SU-DHL-6 (cell line): ENCODE results near the gene RBFOX2.

Experiments used
- H2AFZ ChIP-seq: fragments of 200-600 bp; sonication (generic); 2 replicates; pipeline ENCODE4 v1.6.1; 2014; ENCODE audit warnings: low read depth, mild to moderate bottlenecking, moderate library complexity, mixed read lengths, antibody characterized with exemption, low read length; ENCODE audit not compliant: severe bottlenecking
- H3F3A ChIP-seq: fragments of 200-600 bp; shearing (Covaris generic); 2 replicates; pipeline ENCODE4 v1.6.0; 2016; ENCODE audit warnings: antibody characterized with exemption, mild to moderate bottlenecking; ENCODE audit not compliant: insufficient read depth
- H3K27ac ChIP-seq: fragments of 200-600 bp; sonication (generic); 2 replicates; pipeline ENCODE4 v1.5.1; 2016; ENCODE audit warnings: low read depth, mild to moderate bottlenecking, low read length, moderate library complexity, mixed read lengths
- H3K27me3 ChIP-seq: fragments of 200-600 bp; sonication (generic), shearing (Covaris generic); 2 replicates; pipeline ENCODE4 v1.6.0; 2014; ENCODE audit warnings: mild to moderate bottlenecking, low read length
- H3K36me3 ChIP-seq: fragments of 200-600 bp; sonication (generic); 2 replicates; pipeline ENCODE4 v1.6.1; 2014; ENCODE audit warnings: mild to moderate bottlenecking, low read length, mixed read lengths
- H3K4me2 ChIP-seq: fragments of 300-600, 200-600 bp; shearing (Covaris generic), sonication (generic); 2 replicates; pipeline ENCODE4 v1.6.0; 2014; ENCODE audit warnings: low read length, low read depth, mild to moderate bottlenecking; ENCODE audit not compliant: poor library complexity, severe bottlenecking
- H3K4me3 ChIP-seq: fragments of 200-600 bp; sonication (generic); 2 replicates; pipeline ENCODE4 v1.5.1; 2014; ENCODE audit warnings: antibody characterized with exemption, low read length, mild to moderate bottlenecking, mixed read lengths; ENCODE audit not compliant: insufficient read depth, poor library complexity, severe bottlenecking
- H3K79me2 ChIP-seq: fragments of 200-600 bp; sonication (generic); 2 replicates; pipeline ENCODE4 v1.6.1; 2014; ENCODE audit warnings: mild to moderate bottlenecking, low read length, moderate library complexity; ENCODE audit not compliant: insufficient read depth
- H3K9ac ChIP-seq: fragments of 200-600 bp; sonication (generic); 2 replicates; pipeline ENCODE4 v1.7.0; 2014; ENCODE audit warnings: mild to moderate bottlenecking, low read length
- H3K9me2 ChIP-seq: fragments of 200-600 bp; sonication (generic); replicated peaks from 2 replicates; pipeline ENCODE4 v1.6.1; 2014; ENCODE audit warnings: low read length; ENCODE audit not compliant: insufficient read depth
- H3K9me3 ChIP-seq: fragments of 200-600 bp; sonication (generic); 2 replicates; pipeline ENCODE4 v1.6.1; 2014; ENCODE audit warnings: low read length, mixed read lengths; ENCODE audit not compliant: insufficient read depth
- H4K20me1 ChIP-seq: fragments of 200-600 bp; sonication (generic); 2 replicates; pipeline ENCODE4 v1.6.1; 2014; ENCODE audit warnings: low read depth, mild to moderate bottlenecking, antibody characterized with exemption, low read length, moderate library complexity, mixed read lengths
- EZH2phosphoT487 ChIP-seq: fragments of 200-600 bp; sonication (generic), shearing (Covaris generic); conservative IDR thresholded peaks from 2 replicates; pipeline ENCODE4 v1.6.1; 2018; ENCODE audit warnings: mild to moderate bottlenecking, antibody characterized with exemption, low read length, moderate library complexity, mixed read lengths
- TF ChIP-seq, protein P1 (sequence below): fragments of 200-600 bp; sonication (generic); IDR thresholded peaks from one replicate; pipeline ENCODE4 v1.5.1; 2017; ENCODE audit warnings: antibody characterized with exemption, mild to moderate bottlenecking, low read length, moderate library complexity; ENCODE audit not compliant: insufficient read depth, poor library complexity, severe bottlenecking

Gene RBFOX2

DNA sequence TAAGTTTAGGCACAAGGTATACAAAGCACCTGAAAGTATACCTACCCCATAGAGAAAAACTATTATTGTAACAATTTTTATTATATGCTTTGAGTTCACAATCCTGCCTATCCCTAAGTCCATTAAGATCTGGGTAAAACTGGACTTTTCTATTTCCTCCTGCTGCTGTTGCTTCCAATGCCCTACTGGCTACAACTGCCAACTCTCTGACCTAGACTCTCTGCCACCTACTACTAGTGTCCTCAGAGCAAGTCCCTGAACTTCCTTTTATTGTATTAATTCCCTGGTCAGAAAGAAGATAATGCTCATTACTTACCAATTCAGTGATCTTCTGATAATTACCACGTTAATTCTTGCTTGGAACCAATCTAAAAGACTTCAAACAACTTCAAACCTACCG lies 70.3 kb downstream of the RBFOX2 start:
- TF ChIP-seq, protein P1, sequence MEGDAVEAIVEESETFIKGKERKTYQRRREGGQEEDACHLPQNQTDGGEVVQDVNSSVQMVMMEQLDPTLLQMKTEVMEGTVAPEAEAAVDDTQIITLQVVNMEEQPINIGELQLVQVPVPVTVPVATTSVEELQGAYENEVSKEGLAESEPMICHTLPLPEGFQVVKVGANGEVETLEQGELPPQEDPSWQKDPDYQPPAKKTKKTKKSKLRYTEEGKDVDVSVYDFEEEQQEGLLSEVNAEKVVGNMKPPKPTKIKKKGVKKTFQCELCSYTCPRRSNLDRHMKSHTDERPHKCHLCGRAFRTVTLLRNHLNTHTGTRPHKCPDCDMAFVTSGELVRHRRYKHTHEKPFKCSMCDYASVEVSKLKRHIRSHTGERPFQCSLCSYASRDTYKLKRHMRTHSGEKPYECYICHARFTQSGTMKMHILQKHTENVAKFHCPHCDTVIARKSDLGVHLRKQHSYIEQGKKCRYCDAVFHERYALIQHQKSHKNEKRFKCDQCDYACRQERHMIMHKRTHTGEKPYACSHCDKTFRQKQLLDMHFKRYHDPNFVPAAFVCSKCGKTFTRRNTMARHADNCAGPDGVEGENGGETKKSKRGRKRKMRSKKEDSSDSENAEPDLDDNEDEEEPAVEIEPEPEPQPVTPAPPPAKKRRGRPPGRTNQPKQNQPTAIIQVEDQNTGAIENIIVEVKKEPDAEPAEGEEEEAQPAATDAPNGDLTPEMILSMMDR = no peak
- no peak for TF ChIP-seq EZH2phosphoT487
- Histone ChIP-seq H3K9me2 (no peaks in the 10 kb centered on the region), H3K27ac (no peak overlapping the region), H3K27me3 (no peaks in the 10 kb centered on the region), H3K79me2 (no peaks in the 10 kb centered on the region), H3K4me2 (no peak overlapping the region), H3K36me3 (no peaks in the 10 kb centered on the region), H3K4me3 (no peak overlapping the region), H3F3A (no peaks in the 10 kb centered on the region), H3K9ac (no peak overlapping the region), H2AFZ (no peak overlapping the region), H3K9me3 (no peaks in the 10 kb centered on the region), H4K20me1 (no peaks in the 10 kb centered on the region)

- TF ChIP-seq, protein P1 = no peak
- no peak for TF ChIP-seq EZH2phosphoT487
- Histone ChIP-seq H2AFZ (no peak overlapping the region), H3K9me2 (no peaks in the 10 kb centered on the region), H3K4me2 (no peak overlapping the region), H3K36me3 (no peaks in the 10 kb centered on the region), H4K20me1 (no peaks in the 10 kb centered on the region), H3K9ac (no peak overlapping the region), H3K27ac (no peak overlapping the region), H3K27me3 (no peaks in the 10 kb centered on the region), H3F3A (no peaks in the 10 kb centered on the region), H3K4me3 (no peak overlapping the region), H3K9me3 (no peaks in the 10 kb centered on the region), H3K79me2 (no peaks in the 10 kb centered on the region)
These were observed 71.0 kb downstream of the RBFOX2 start for GRCh38 chr22:35957589-35957988.

DNA sequence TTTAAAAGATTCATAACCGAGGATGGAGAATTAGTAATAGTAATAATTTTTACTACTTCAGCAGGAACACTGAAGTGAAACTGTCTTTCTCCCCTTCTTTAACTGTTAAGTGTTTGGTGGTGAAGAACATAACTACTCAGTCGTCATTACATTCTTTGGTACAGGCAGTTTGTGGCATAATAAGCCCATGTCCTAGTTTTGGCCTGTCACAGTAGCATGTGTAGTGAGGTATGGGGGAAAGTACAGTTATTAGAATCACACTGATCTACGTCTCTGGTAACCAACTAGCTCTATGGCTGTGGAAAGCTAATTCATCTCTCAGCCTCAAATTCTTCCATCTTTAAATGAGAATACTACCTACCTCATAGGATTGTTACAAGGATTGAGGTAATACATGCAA lies 71.8 kb downstream of the RBFOX2 start:
- H3K4me2 ChIP-seq = no peak overlapping the region
- no peaks in the 10 kb centered on the region for H3F3A ChIP-seq
- H3K4me3 ChIP-seq = no peak overlapping the region
- H3K27ac ChIP-seq = no peak overlapping the region
- H3K79me2 ChIP-seq = no peaks in the 10 kb centered on the region
- no peak for TF ChIP-seq EZH2phosphoT487
- TF ChIP-seq, protein P1 = no peak
- H3K9me2 ChIP-seq = no peaks in the 10 kb centered on the region
- H3K36me3 ChIP-seq = no peaks in the 10 kb centered on the region
- no peak overlapping the region for H3K9ac ChIP-seq
- H2AFZ ChIP-seq = no peak overlapping the region
- no peaks in the 10 kb centered on the region for H4K20me1 ChIP-seq
- no peaks in the 10 kb centered on the region for H3K9me3 ChIP-seq
- no peaks in the 10 kb centered on the region for H3K27me3 ChIP-seq
